Measurements from ENCODE around the gene PTPRQ.
"Not testable (repeated sequence)": the region's sequence is repeated elsewhere in the genome, so short reads cannot be mapped to it uniquely, and the experiment has no call there.

The PTPRQ gene

DNA sequence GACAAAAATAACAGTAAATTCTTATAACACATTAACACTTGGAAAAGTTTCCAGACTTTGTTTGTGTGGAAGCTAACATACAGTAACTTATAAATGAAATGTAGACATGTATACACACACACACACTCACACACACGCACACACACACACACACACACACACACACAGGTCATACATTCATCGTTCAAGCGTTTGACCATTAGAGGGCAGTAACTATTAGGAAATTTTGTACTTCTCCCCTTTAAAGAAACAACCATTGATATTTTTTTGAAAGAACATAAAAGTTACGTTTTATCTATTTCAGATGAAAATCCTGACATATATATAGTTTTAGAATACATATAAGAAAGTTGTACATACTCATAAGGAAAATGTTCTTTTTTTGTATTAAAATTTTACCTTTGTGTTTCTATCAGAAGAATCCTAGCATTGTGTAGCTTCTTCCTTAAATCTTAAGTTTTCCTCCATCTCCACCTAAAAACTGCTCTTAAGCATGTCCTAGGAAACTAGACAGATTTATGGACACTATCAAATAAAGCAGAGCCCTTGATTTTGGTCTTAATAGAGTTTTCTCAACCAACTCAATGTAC lies 29.0 kb downstream of the PTPRQ start:
- DNase-seq (ENCODE audit: low read depth) = peak; percentile 36

DNA sequence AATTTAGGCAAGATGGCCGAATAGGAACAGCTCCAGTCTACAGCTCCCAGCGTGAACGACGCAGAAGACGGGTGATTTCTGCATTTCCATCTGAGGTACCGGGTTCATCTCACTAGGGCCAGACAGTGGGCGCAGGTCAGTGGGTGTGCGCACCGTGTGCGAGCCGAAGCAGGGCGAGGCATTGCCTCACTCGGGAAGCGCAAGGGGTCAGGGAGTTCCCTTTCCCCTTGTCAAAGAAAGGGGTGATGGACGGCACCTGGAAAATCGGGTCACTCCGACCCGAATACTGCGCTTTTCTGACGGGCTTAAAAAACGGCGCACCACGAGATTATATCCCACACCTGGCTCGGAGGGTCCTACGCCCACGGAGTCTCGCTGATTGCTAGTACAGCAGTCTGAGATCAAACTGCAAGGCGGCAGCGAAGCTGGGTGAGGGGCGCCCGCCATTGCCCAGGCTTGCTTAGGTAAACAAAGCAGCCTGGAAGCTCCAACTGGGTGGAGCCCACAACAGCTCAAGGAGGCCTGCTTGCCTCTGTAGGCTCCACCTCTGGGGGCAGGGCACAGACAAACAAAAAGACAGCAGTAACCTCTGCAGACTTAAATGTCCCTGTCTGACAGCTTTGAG lies 33.6 kb downstream of the PTPRQ start:
- not testable (repeated sequence) for DNase-seq (ENCODE audit: low read depth)

DNA sequence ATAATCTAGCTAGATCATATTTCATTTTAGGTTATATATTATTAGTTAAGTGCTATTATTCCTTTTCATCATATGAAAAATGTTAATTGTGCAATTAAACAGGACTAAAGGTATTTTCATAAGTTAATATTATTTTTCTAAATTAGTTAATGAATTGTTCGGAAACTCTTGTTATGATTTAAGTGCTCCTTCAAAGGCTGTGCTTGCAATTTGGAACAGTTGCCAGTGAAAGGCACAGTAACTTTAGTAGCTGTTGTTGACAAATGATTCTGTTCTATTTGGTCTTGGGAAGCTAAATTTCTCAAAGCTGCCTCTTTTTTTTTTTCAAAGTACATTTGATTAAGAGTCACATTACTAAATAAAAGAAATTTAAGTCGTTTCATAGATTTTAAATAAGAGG lies 40.7 kb downstream of the PTPRQ start:
- DNase-seq (ENCODE audit: low read depth) = no peak

DNA sequence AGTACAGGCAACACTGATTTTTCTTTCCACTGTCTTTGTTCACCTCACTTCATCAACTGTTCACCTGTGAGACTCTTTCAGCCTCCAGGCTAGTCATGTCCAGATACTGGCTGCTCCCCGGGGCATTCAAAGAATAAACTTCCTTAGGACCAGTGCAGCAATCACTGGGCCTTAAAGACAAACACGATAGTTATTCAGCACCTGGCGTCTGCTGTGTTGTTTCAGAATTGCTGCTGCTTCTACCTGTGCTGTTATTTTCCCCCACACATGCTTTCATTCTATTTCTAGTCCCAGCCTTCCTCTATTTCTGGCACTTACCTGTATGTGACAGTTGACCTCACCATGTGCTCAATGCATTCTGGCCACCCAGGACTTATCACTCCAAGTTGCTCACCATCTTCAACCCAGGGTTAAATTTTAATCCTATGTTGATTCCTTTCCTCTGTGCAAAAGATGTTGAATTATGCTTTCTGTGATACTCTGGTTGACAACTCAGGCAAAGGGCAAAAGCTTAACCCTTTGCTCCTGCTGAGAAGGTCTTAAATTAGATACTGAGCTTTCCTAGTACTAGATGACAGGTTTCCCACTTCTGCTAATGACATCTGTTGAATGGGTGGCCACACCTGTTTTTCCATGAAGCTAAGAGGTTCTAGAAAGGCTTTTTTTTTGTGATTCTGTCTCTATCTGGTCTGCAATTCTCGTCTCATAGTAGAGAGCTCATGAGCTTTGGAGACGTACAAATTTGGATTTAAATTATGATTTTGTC lies 41.4 kb downstream of the PTPRQ start:
- DNase-seq (ENCODE audit: low read depth) = no peak

DNA sequence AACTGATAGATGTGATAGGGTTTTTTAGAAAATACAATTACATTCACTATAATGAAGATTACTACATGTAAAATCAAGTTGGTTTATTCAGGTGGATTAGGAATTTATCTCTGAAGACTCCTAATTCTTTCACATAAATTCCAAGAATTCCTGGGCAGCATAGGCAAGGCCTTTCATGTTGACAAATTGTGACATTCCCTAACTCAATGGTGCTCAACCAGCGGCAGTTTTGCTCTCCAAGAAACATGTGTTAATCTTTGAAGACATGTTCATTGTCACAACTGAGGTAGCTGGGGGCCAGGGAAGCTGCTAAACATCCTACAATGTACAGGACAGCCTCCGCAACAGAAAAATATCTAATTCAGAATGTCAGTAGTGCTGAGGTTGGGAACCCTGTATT lies 46.3 kb downstream of the PTPRQ start:
- DNase-seq (ENCODE audit: low read depth) = no peak

DNA sequence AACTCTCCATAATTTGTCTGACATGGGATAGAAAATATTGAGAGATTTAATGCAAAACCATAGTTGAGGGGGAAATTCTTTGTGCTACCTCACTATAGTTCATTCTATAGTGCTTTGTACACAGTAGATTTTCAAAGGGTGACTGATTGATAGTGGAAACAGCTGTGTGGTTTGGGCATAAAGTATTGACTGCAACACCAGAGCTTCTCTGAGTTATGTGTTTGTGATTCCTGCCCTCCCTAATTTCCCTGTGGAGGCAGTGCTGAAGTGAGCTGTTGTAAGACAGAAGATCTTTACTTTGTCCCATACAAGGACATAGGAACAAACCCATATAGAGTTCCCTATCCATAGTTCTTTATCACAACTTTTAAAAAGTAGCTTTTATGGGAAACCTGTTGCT lies 47.1 kb downstream of the PTPRQ start:
- no peak for DNase-seq (ENCODE audit: low read depth)

DNA sequence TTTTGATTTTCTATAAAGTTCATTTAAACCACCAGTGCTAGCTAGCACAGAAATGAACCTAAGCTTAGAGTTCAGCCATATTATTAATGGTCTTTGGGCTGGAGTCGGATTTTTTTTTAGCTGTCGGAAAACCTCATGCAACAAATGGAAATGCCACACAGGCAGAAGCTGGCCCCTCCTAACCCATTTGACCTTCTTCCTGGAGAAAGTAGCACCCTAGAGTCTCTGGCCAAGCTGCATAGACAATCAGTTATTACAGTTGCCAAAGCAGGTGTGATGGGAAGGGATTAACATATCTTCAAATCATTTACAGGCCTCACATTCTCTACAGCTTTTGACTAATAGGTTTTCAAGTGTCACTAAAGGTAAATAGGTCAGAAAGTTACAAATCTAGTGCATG lies 49.4 kb downstream of the PTPRQ start:
- DNase-seq (ENCODE audit: low read depth) = no peak

DNA sequence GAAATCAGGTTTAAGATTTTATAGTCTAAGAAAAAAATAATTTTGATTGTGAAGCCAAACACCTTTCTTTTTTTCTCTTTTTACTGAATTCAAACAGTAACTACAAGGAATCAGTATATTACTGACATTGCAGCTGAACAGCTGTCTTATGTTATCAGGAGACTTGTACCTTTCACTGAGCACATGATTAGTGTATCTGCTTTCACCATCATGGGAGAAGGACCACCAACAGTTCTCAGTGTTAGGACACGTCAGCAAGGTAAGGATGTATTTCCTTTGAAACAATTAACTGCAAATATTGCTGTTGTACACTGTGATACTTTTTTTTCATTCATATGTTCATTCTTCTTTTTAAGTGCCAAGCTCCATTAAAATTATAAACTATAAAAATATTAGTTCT lies 50.8 kb downstream of the PTPRQ start:
- DNase-seq (ENCODE audit: low read depth) = no peak

DNA sequence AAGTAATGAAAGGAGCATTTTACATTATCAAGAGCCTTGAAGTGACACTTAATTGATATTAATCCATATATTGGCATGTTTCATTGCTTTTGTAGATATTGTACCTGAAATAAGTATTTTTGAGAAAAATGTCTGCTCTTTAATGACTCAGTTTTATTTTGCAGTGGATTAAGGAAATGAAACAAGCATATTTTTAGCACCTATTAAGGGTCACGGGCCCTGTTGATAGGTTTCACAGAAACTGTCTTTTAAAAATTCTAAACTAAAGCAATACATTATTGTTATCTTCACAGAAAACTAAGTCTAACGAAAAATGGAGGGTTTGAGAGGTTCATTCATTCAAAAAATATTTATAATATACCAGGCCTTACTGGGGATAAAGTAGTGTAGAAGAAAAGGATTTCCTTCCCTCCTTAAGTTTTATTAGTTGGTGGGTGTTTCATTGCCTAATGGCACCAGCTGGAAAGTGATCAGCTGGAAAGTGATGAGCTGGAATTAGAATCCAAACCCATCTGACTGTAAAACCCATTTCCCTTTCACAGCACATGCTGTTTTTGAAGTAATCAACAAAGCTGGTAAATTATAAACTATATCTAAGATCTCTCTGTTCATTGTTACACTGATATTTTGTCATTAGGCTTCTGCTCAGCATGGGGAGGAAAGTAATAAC lies 54.2 kb downstream of the PTPRQ start:
- no peak for DNase-seq (ENCODE audit: low read depth)

DNA sequence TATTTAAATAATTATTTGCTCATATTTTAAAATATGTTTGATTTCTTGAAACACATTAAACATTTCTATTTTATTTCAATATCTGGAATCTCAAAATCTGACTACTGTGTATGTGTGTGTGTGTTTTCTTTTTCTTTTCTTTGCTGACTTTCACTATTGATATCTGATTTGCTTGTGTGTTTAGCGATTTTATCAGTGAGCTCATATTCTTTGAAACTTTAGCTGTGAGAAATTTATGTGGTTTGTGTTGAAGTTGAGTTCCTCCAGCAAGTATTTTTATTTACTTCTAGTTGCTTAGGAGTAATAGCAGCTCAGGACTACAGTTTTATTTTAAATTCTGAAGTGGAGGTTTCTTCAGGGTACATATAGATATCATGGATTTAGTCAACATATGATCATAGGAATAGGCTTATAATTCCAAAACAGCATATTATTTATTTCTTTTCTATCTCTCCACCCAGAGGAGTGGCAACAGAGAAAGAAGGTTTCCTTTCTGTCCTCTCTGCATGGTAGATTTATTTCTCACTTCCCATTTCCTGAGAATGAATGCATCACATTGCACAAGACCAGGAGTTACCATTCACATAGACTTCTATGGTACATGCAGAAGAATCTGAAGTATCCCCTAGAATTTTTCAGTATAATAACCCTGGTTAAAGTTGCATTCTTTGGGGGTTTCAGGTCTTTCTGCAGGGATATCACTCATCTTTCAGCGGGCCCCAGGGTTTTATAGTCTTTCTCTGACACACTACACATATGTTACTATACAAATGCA lies 60.5 kb downstream of the PTPRQ start:
- no peak for DNase-seq (ENCODE audit: low read depth)

DNA sequence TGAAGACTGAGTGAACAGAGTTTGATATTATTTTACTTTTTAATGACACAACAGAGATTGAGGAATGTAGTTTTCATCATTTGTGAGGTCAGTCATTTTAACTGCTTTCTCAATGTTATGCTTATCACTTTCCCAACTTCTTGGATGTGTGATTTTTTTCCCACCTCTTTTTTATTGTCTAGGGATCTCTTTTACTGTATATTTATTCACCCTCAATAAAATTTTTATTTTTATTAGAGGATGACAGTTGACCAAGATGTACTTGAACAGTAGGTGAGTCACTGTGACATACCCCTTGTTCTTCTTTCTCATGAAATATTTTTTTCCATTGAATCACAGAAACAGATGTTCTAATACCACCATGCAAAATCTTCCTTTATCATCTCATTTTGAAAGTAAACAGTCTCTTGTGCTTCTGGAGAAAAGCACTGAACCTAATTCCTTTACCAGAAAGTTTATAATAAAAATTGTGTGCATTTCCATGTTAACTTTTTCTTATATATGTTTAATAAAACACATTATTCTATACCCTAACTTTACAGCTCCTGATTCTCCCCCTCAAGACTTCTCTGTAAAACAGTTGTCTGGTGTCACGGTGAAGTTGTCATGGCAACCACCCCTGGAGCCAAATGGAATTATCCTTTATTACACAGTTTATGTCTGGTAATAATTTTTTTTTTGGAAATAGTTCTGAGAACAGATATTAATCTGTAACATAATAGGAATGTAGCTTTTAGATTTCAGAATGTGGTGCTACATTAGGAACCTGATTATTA lies 65.9 kb downstream of the PTPRQ start:
- DNase-seq (ENCODE audit: low read depth) = peak; percentile 82

DNA sequence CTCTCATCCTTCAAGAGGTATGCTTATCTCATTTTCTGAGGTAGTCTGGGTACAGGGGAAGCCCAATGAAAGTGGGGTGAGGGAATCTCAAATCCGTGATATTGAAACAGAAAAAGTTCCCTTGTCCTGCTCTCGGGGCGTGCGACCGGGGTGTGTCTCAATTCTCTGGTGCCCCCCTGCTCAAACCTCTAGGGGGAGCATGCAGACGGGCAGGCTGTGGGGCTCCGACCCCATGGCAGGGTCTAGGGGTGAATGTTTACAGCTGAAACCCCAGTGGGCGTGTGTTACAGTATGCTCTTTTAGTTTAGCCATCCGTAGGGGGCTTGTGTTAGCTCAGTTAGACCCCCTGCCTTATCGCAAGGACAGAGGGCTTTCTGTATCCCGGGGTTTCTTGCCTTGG lies 68.7 kb downstream of the PTPRQ start:
- no peak for DNase-seq (ENCODE audit: low read depth)

DNA sequence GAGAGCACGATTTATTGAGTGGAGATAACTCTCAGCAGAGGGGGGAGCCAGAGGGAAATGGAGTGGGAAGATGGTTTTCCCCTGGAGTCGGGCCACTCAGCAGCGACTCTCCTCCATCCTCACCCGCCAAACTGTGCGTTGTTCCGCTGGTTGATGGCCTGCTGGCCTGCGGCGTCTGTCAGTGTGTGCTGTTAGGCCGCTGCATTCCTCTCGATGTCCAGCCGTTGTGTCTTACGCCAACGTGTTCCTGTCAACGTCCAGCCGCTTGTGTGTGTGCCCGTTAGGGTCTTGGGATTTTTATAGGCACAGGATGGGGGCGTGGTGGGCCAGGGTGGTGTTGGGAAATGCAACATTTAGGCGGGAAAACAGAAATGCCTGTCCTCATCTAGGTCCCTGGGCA lies 69.2 kb downstream of the PTPRQ start:
- DNase-seq (ENCODE audit: low read depth) = no peak

DNA sequence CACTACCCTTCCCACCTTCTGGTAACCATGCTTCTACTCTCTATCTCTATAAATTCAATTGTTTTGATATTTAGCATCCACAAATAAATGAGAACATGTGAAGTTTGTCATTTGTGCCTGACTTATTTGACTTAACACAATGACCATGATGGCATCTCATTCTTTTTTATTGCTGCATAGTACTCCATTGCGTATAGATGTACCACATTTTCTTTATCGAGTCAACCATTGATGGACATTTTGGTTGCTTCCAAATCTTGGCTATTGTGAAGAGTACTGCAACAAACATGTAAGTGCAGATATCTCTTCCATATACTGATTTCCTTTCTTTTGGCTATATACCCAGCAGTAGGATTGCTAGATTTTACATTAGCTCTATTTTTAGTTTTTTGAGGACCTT lies 73.6 kb downstream of the PTPRQ start:
- DNase-seq (ENCODE audit: low read depth) = no peak

DNA sequence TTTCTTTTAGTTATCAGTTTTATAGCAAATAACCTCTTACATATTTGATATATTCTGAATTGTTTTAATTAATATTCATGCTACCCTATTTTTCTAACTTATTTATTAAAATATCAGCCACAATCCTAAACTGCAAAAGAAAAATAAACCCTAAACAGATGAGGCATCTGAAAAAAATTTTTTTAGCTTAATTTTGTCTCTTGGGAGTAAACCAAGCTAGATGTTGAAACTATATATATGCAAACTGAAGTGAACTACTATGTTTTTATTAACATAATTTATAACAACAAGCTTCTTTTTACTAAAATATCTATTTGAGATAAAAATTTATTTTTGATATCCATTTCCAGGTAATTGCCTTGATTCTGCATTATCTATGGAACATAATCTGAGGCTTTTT lies 87.6 kb downstream of the PTPRQ start:
- no peak for DNase-seq (ENCODE audit: low read depth)

DNA sequence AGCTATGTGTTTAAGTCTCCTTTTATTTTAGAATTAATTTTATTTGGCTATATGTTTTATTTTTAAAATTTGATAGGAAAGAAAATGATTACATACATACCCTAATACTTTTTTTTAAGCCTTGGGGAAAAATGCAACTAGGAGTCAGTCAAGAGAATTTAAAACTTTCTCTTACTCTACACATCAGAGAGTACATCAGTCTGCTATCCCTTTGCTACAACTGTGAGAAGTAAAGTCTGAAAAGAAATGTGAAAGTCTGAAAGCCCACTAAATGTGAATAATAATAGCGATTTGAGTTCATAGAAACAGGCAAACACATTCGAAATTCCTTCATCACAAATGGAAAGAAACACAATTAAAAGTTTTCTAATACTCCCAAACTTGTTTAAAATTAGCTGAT lies 95.0 kb downstream of the PTPRQ start:
- no peak for DNase-seq (ENCODE audit: low read depth)

DNA sequence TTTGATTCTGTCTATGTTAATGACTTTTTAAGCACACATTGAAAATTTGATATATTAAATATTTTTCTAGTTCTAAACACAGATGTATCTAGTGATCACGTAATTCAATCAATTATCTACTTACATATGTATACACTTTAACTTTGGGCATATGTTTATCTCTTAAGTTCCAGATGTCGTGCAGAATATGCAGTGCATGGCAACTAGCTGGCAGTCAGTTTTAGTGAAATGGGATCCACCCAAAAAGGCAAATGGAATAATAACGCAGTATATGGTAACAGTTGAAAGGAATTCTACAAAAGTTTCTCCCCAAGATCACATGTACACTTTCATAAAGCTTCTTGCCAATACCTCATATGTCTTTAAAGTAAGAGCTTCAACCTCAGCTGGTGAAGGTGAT lies 105.3 kb downstream of the PTPRQ start:
- DNase-seq (ENCODE audit: low read depth) = no peak

DNA sequence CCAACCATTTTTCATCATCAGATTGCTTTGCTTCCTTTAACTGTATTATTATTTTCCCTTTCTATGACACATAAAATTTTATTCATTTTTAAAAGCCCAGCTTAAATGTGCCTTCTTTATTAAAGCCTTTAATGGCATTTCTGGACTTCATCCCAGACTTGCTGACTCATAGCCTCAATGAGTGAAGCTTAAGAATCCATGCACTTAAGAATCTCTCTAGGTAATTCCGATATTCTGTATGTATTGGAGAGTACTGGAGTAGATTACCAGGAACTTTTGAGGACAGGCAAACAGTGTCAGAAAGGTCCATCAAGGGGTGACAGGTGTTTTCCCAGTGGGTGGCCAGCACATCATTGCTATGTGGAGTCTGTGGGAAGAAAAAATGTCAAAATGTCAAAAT lies 107.9 kb downstream of the PTPRQ start:
- peak; percentile 91 for DNase-seq (ENCODE audit: low read depth)

DNA sequence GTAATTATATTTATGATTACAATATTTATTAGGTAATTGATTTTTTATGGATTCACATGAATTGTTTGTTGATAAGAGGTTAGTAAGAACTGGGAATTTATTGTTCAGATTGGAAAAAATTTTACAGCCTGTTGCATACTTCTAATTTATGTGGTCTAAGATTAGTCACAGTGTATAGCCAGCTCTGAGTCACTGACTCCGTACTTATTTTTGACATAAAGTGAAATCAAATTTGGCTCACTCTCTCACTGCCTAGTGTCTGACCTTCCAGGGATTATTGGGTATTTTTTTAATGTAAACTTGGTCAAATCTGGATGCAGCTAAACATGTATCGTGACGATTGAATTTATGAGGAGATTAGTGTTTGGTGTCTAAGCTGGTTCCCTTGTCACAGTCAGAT lies 109.3 kb downstream of the PTPRQ start:
- DNase-seq (ENCODE audit: low read depth) = peak; percentile 66

DNA sequence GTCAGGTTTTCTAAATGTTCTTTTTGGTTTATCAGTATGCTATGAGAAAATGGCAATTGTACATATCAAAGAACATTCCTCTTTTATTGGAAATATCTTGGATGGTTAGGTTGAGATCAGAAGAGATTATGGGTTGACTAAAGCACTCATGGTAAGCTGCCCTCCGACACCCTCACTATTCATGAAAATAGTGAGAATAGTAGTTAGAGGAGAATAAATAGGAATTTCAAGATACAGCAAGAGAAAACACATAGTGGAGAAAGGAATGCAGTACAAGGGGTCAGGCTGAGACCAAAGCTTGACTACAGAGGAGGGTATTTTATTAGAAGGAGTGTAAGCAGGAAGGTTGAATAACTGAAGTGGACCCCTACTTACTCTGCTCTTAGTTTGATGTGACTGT lies 112.5 kb downstream of the PTPRQ start:
- no peak for DNase-seq (ENCODE audit: low read depth)

DNA sequence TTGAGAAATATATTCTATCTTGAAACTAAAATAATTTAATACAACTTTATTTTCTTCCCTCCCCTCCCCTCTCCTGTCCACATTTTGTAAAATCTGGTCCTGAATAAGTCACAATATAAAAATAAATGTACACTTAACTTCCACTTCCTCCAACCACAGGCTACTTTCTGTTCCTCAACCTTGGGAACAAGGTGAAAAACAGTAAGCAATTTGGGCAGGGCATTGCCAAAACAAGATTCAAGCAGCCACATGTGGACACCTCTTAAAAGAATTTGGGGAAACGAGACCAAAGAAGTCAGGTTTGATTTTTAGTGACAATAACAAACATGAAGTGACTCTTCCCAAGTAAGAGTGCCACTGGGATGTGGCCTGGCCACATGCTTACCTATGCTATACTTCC lies 115.7 kb downstream of the PTPRQ start:
- no peak for DNase-seq (ENCODE audit: low read depth)

DNA sequence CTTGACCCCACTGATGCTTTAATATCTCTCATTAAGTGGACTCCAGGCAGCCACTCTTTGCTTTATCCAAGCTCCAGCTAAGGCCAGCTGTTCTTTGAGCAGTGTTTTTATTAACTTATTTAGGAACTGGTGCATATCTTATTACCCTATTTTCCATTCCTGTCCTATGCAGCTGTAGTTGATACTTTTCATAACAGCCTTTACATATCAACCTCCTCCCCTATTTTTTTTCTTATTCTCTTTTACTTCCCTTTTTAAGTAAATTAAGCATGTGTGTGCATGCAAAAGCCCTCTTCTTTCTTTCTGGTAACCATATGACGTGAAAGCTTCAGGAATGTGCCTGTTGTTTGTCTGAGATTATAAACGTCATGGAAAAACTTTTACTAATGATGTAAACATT lies 121.2 kb downstream of the PTPRQ start:
- DNase-seq (ENCODE audit: low read depth) = no peak
